Natural killer cell (primary cell): Measurements from ENCODE around the gene NSDHL. TPM values are rescaled to one million over a fixed set of nuclear protein-coding genes. Genes with fewer than 3 reads are reported as not detected.

Experiments used
- ATAC-seq, 3 donors: fragments of 150-1000 bp in 2 of 3; fragments of 200-7000 bp in 1 of 3; cut with Tn5 transposase; 1 replicate in 1 of 3; 2 replicates in 2 of 3; pipeline ENCODE4 v1.10.0; 2021; ENCODE audit warnings: mild to moderate bottlenecking in 2 of 3, moderate library complexity in 2 of 3
- DNase-seq, 2 donors: peaks; one replicate each; pipeline versions ENCODE4 v3.0.0 to v3.0.0-alpha.2; 2013 to 2021; ENCODE audit warnings: mixed read lengths in 1 of 2
- H3K27ac ChIP-seq: one replicate; pipeline ENCODE4 v1.5.1; 2013; ENCODE audit warnings: mild to moderate bottlenecking, low read length
- H3K27me3 ChIP-seq: one replicate; pipeline ENCODE4 v1.6.1; 2013; ENCODE audit warnings: low read length; ENCODE audit not compliant: control insufficient read depth, insufficient read depth
- H3K36me3 ChIP-seq: one replicate; pipeline ENCODE4 v1.6.1; 2013; ENCODE audit warnings: low read length; ENCODE audit not compliant: control insufficient read depth, insufficient read depth
- H3K4me1 ChIP-seq: one replicate; pipeline ENCODE4 v1.6.1; 2013; ENCODE audit warnings: low read length; ENCODE audit not compliant: control insufficient read depth, insufficient read depth
- H3K4me3 ChIP-seq: one replicate; pipeline ENCODE4 v1.5.1; 2013; ENCODE audit warnings: low read length
- H3K9me3 ChIP-seq: one replicate; pipeline ENCODE4 v1.6.1; 2013; ENCODE audit warnings: low read length; ENCODE audit not compliant: control insufficient read depth, insufficient read depth
- H3K27ac Mint-ChIP-seq, 2 donors: one replicate each; pipeline ENCODE4 v1.8.0; 2022; ENCODE audit warnings: mild to moderate bottlenecking in 2 of 2, mixed read lengths in 2 of 2, moderate library complexity in 1 of 2
- H3K27me3 Mint-ChIP-seq, 2 donors: one replicate each; pipeline ENCODE4 v1.8.0; 2022; ENCODE audit warnings: low read depth in 2 of 2, mixed read lengths in 2 of 2
- H3K36me3 Mint-ChIP-seq: one replicate; pipeline ENCODE4 v1.8.0; 2022; ENCODE audit warnings: mixed read lengths
- H3K4me1 Mint-ChIP-seq, 2 donors: one replicate each; pipeline ENCODE4 v1.8.0; 2022; ENCODE audit warnings: mixed read lengths in 2 of 2
- H3K4me3 Mint-ChIP-seq: one replicate; pipeline ENCODE4 v1.8.0; 2022; ENCODE audit warnings: mild to moderate bottlenecking, moderate library complexity, mixed read lengths
- H3K9me3 Mint-ChIP-seq, 2 donors: one replicate each; pipeline ENCODE4 v1.8.0; 2022; ENCODE audit warnings: mixed read lengths in 2 of 2
- CTCF ChIP-seq: fragments of 200-600 bp; IDR thresholded peaks from one replicate; pipeline ENCODE4 v1.8.0; 2022; ENCODE audit warnings: antibody characterized with exemption
- WGBS: methylation state at CpG from one replicate; pipeline ENCODE4 v1.1.7; 2013; ENCODE audit warnings: missing lambda C conversion rate; ENCODE audit not compliant: insufficient coverage; 5-methylcytosine and 5-hydroxymethylcytosine counted together
- intact Hi-C: fragments of 100-400 bp; cut with micrococcal nuclease; formaldehyde crosslinking; loops from one replicate; pipeline ENCODE4 v1.14.2; 2022
- total RNA-seq, 4 donors: library from RNA; stranded (reverse); fragments of 120-200 nt in 1 of 4; gene quantifications; one replicate each; pipeline versions ENCODE4 v1.2.3 to v1.2.4, GENCODE V29; 2013 to 2022

Gene NSDHL
- total RNA-seq, 3 donors from 2014 or later (not counting 1 experiment from before 2014, with no cell fraction given) = 4.9 to 8.2 (median 7.9) TPM

GRCh38 chrX:152898442-152898841, 67.6 kb downstream of the NSDHL start:
- TF ChIP-seq CTCF = no peak
- no peaks in the 10 kb centered on the region for H3K9me3 Mint-ChIP-seq
- WGBS = 76% methylated on average over 10 of the region's 10 CpGs
- no peak overlapping the region for H3K4me3 ChIP-seq
- DNase-seq (no peak), ATAC-seq (no peak)
- peaks cover 9 to 13% of the 10 kb centered on the region in 2 donors for H3K27me3 Mint-ChIP-seq
- H3K27ac Mint-ChIP-seq = no peak overlapping the region
- no peak overlapping the region for H3K27ac ChIP-seq
- no peaks in the 10 kb centered on the region for H3K36me3 Mint-ChIP-seq
- H3K4me1 ChIP-seq = no peaks in the 10 kb centered on the region
- no peaks in the 10 kb centered on the region for H3K4me1 Mint-ChIP-seq
- intact Hi-C loops = no loop called here
- H3K9me3 ChIP-seq = no peaks in the 10 kb centered on the region
- H3K36me3 ChIP-seq = no peaks in the 10 kb centered on the region
- no peaks in the 10 kb centered on the region for H3K27me3 ChIP-seq
- no peak overlapping the region for H3K4me3 Mint-ChIP-seq

DNA sequence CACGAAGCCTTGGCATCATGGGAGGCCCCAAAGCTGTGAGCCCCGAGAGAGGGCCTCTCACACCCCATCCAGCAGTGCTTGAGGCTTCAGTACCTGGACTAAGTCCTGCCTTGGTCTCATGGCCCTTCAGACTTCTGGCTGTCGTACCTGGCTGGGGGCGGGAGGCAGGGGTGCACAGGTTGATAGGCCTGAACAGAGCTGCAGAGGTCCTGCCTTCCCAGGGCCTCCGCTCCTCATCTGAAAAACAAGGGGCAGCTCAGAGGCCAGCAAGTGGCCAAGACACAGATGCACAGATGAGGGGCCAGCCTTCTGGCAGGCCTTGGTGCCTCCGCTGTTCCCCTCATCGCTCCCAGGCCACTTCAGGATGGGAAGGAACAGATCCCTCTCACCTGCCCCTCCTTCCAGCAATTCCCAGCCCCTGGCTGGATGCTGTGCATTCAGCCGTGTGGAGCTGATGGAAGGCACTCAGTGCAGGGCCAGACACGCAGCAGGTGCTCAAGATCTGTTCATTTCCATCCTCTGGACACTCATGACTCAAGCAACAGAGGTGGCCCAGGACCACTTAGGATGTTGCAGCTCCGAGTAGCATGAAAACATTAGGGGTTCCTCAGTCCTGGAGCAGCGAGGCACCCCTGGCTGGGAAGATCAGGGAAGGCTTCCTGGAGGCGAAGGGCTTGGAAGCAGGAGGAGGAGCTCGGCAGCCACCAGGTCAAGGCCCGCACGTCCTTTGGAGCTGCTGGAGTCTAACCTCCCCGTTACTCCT, 68.4 kb downstream of the NSDHL start:
- DNase-seq = no peak
- Histone ChIP-seq H3K36me3 (no peaks in the 10 kb centered on the region), H3K27me3 (no peaks in the 10 kb centered on the region), H3K4me3 (no peak overlapping the region), H3K4me1 (no peaks in the 10 kb centered on the region), H3K27ac (no peak overlapping the region), H3K9me3 (no peaks in the 10 kb centered on the region)
- Mint-ChIP-seq H3K9me3 (no peaks in the 10 kb centered on the region), H3K36me3 (no peaks in the 10 kb centered on the region), H3K4me3 (no peak overlapping the region), H3K4me1 (no peaks in the 10 kb centered on the region), H3K27ac (no peak overlapping the region), H3K27me3 (peaks cover 9 to 13% of the 10 kb centered on the region in 2 donors)
- TF ChIP-seq CTCF = no peak
- intact Hi-C loops = no loop called here
- no peak for ATAC-seq
- WGBS = 94% methylated on average over 16 of the region's 16 CpGs

- intact Hi-C loops = no loop called here
- peaks cover 8 to 13% of the 10 kb centered on the region in 2 donors for H3K27me3 Mint-ChIP-seq
- no peak for TF ChIP-seq CTCF
- Histone ChIP-seq H3K9me3 (no peaks in the 10 kb centered on the region), H3K27ac (no peak overlapping the region), H3K4me3 (no peak overlapping the region), H3K27me3 (no peaks in the 10 kb centered on the region), H3K36me3 (no peaks in the 10 kb centered on the region), H3K4me1 (no peaks in the 10 kb centered on the region)
- no peaks in the 10 kb centered on the region for H3K36me3 Mint-ChIP-seq
- no peaks in the 10 kb centered on the region for H3K9me3 Mint-ChIP-seq
- 86% methylated on average over 12 of the region's 12 CpGs for WGBS
- ATAC-seq (no peak), DNase-seq (no peak)
- H3K4me1 Mint-ChIP-seq = no peaks in the 10 kb centered on the region
- no peak overlapping the region for H3K27ac Mint-ChIP-seq
- H3K4me3 Mint-ChIP-seq = no peak overlapping the region
These were observed 69.2 kb downstream of the NSDHL start for GRCh38 chrX:152899874-152900719.
